HEK293 (cell line): ENCODE data around the gene PARG.
A peak's percentile ranks its signal among the peaks of the same experiment; 100 is the strongest.
"Not testable (repeated sequence)": the region's sequence is repeated elsewhere in the genome, so short reads cannot be mapped to it uniquely, and the experiment has no call there.

Experiments used
- CTCF ChIA-PET: fragments of 350-600 bp; formaldehyde crosslinking; extraction: SDS; loops from one replicate; lab custom pipeline; 2021; ENCODE audit warnings: antibody characterized with exemption; lab: Yijun Ruan, JAX
- POLR2A ChIA-PET: fragments of 300-600 bp; formaldehyde crosslinking; extraction: SDS; loops from one replicate; lab custom pipeline; 2020; ENCODE audit warnings: antibody characterized with exemption, inconsistent platforms; lab: Yijun Ruan, JAX
- H3K27ac ChIP-seq: fragments of 200-500 bp; sonication (Bioruptor generic); 2 replicates; pipeline ENCODE4 v1.5.1; 2014; ENCODE audit warnings: low read depth, low read length, control low read depth, inconsistent platforms; ENCODE audit errors: extremely low read depth
- H3K36me3 ChIP-seq, 2 experiments: fragments of 200-500 bp in 1 of 2; sonication (Bioruptor generic) in 1 of 2; 1 replicate in 1 of 2; 2 replicates in 1 of 2; pipeline ENCODE4 v1.5.1; 2014 to 2017; ENCODE audit warnings: inconsistent platforms in 2 of 2, low read length in 2 of 2; ENCODE audit not compliant: control insufficient read depth in 2 of 2, insufficient read depth in 1 of 2
- H3K4me1 ChIP-seq: fragments of 200-500 bp; sonication (Bioruptor generic); 2 replicates; pipeline ENCODE4 v1.5.1; 2014; ENCODE audit warnings: mild to moderate bottlenecking, low read length, inconsistent platforms; ENCODE audit not compliant: control insufficient read depth, insufficient read depth
- H3K4me3 ChIP-seq: 2 replicates; pipeline ENCODE4 v1.5.1; 2011; ENCODE audit warnings: low read depth, mild to moderate bottlenecking, control low read depth, low read length, moderate library complexity
- H3K9me3 ChIP-seq: fragments of 200-500 bp; sonication (Bioruptor generic); 2 replicates; pipeline ENCODE4 v1.5.1; 2014; ENCODE audit warnings: low read depth, low read length, inconsistent platforms; ENCODE audit not compliant: control insufficient read depth, insufficient read depth
- TF ChIP-seq, protein P1 (sequence below): fragments of 450-650 bp; formaldehyde crosslinking; IDR thresholded peaks from 2 replicates; pipeline ENCODE4 v1.5.1; 2016; ENCODE audit warnings: missing biosample characterization, missing genetic modification characterization

PARG gene

DNA sequence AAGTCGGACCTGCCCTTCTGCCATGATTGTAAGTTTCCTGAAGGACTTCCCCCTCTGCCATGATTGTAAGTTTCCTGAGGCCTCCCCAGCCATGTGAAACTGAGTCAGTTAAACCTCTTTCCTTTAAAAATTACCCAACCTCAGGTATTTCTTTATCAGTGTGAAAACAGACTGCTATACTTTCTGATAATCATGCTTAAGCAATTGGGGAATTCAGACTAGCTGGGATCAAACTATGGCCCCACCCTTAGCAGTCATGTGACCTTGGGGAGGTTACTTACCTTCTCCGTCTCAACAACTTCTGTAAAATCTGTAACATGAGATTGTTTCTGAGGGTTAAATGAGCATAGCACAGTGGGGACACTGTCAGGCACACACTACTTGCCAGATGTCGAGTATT, 45.4 kb upstream of the PARG start:
- H3K4me3 ChIP-seq, CTCF ChIA-PET, H3K4me1 ChIP-seq, H3K27ac ChIP-seq, H3K9me3 ChIP-seq, POLR2A ChIA-PET, H3K36me3 ChIP-seq: not testable (repeated sequence)

DNA sequence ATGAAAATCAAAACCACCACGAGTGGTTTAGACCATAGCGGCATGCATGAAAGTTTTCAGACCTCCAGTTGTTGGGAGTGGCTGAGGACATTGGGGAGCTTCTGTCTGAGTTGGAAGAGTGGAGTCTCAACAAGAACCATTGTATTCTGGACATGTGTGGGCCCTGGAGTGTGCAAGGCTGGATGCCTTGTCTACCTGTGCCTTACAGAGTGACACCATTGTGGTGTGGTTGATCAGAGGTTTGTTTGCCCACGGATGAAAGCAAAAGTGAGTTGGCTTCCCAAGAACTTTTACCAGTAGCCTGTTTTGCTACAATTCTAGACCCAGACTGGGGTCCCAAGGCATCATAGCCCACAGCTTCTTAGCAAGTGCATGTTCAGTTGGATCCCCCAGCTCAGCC, 35.9 kb upstream of the PARG start:
- H3K27ac ChIP-seq, H3K9me3 ChIP-seq, CTCF ChIA-PET, H3K36me3 ChIP-seq, POLR2A ChIA-PET, H3K4me3 ChIP-seq, H3K4me1 ChIP-seq: not testable (repeated sequence)

DNA sequence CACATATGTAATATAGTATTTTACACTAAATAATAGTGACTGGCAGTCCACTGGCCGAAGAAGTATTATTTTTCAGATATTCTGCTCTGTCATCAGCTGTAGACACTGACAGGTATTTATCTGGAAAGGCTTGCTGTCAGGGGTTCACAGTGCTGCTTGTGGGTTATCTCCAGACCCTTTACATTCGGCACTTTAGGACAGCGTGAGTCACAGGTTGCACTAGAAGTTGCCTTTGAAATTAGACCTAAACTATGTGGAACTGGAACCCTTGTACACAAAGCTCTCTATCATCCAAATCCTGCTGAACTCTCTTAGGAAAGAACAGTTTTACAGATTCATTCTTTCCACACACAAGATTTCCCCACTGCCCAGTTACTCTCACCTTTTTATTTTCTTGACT, 30.3 kb upstream of the PARG start:
- H3K36me3 ChIP-seq, CTCF ChIA-PET, H3K9me3 ChIP-seq, H3K4me3 ChIP-seq, H3K27ac ChIP-seq, POLR2A ChIA-PET, H3K4me1 ChIP-seq: not testable (repeated sequence)

DNA sequence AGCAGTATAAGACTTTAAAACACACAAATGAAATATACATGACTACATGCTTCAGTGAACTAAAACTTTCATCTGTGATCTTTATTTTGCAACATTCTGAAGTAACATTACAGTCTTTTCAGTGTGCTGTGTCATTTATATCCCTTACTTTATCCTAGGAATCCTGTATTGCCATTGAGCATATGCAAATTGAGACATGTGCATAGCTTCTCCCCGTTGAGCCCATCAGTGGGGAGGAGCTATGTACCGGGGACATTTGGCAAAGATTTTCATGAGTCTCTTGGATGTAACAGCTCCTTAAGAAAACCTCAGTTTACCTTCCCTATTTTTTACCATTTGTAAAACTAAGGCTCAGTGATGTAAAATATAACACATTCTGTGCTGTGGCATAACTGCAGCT, 29.6 kb upstream of the PARG start:
- H3K4me3 ChIP-seq, H3K9me3 ChIP-seq, H3K27ac ChIP-seq, H3K4me1 ChIP-seq, POLR2A ChIA-PET, H3K36me3 ChIP-seq, CTCF ChIA-PET: not testable (repeated sequence)

DNA sequence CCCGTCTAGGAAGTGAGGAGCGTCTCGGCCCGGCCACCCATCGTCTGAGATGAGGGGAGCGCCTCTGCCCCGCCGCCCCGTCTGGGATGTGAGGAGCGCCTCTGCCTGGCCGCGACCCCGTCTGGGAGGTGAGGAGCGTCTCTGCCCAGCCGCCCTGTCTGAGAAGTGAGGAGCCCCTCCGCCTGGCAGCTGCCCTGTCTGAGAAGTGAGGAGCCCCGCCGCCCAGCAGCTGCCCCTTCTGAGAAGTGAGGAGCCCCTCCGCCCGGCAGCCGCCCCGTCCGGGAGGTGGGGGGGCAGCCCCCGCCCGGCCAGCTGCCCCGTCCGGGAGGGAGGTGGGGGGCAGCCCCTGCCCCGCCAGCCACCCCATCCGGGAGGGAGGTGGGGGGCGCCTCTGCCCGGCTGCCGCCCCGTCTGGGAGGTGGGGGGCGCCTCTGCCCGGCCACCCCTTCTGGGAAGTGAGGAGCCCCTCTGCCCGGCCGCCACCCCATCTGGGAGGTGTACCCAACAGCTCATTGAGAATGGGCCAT, 28.6 kb upstream of the PARG start:
- H3K27ac ChIP-seq, H3K9me3 ChIP-seq, POLR2A ChIA-PET, H3K36me3 ChIP-seq, H3K4me1 ChIP-seq, H3K4me3 ChIP-seq, CTCF ChIA-PET: not testable (repeated sequence)

DNA sequence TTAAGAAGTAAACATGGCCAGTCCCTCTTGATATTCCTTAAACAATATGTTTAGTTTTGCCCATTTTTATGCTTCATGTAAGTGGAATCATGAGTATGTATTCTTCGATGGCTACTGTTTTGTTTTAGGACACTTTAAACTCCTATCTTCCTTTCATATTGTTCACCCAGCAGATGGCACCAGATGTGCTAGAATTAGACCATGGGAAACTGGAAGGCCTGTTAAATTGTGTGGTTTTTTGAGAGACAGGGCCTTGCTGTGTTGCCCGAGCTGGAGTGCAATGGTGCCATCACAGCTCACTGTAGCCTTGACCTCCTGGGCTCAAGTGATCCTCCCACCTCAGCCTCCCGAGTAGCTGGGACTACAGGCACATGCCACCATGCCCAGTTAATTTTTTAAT, 11.3 kb upstream of the PARG start:
- CTCF ChIA-PET, H3K4me3 ChIP-seq, H3K4me1 ChIP-seq, H3K9me3 ChIP-seq, POLR2A ChIA-PET, H3K27ac ChIP-seq: not testable (repeated sequence)
- H3K36me3 ChIP-seq: peaks cover 0 to 29% of the 10 kb centered on the region in 2 experiments; a peak in 2 of 3 replicates
- TF ChIP-seq, protein P1, sequence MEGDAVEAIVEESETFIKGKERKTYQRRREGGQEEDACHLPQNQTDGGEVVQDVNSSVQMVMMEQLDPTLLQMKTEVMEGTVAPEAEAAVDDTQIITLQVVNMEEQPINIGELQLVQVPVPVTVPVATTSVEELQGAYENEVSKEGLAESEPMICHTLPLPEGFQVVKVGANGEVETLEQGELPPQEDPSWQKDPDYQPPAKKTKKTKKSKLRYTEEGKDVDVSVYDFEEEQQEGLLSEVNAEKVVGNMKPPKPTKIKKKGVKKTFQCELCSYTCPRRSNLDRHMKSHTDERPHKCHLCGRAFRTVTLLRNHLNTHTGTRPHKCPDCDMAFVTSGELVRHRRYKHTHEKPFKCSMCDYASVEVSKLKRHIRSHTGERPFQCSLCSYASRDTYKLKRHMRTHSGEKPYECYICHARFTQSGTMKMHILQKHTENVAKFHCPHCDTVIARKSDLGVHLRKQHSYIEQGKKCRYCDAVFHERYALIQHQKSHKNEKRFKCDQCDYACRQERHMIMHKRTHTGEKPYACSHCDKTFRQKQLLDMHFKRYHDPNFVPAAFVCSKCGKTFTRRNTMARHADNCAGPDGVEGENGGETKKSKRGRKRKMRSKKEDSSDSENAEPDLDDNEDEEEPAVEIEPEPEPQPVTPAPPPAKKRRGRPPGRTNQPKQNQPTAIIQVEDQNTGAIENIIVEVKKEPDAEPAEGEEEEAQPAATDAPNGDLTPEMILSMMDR (tag by site-specific recombination): peak; percentile 25; the same call in 1 of the 2 replicates

DNA sequence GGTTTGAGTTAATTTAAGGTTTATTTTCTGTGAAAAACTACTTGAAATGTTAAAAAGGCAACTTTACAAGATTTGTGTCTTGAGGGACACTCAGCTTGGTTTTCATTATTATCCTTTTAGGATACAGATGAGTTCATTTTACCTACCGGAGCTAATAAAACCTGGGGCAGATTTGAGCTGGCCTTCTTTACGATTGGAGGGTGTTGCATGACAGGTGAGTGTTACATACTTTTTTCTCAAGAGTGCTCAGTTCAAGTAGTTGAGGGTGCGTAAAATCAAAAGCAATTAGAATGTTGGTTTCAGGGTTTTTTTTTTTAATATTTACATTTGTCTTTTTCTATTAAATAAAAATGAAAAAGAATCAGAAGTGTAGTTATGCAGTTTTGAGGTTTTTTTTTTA, 10.2 kb upstream of the PARG start:
- H3K4me1 ChIP-seq, H3K9me3 ChIP-seq, POLR2A ChIA-PET, H3K4me3 ChIP-seq, CTCF ChIA-PET, H3K27ac ChIP-seq: not testable (repeated sequence)
- H3K36me3 ChIP-seq: peaks cover 6 to 25% of the 10 kb centered on the region in 2 experiments

DNA sequence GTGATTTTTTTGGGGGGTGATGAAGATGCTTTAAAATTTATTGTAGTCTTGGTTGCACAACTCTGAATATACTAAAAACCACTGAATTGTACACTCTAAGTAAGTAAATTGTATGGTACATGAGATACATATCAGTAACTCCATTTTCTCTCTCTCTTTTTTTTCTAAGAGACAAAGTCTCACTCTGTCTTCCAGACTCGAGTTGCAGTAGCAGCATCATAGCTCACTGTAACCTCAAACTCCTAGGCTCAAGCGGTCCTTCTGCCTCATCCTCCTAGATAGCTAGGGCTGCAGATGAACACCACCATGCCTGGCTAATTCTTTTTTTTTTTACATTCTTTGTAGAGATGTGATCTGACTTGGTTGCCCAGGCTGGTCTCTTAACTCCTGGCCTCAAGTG, 6.9 kb upstream of the PARG start:
- H3K36me3 ChIP-seq: peaks cover 6 to 24% of the 10 kb centered on the region in 2 experiments
- POLR2A ChIA-PET, CTCF ChIA-PET, H3K9me3 ChIP-seq, H3K4me1 ChIP-seq, H3K4me3 ChIP-seq, H3K27ac ChIP-seq: not testable (repeated sequence)

DNA sequence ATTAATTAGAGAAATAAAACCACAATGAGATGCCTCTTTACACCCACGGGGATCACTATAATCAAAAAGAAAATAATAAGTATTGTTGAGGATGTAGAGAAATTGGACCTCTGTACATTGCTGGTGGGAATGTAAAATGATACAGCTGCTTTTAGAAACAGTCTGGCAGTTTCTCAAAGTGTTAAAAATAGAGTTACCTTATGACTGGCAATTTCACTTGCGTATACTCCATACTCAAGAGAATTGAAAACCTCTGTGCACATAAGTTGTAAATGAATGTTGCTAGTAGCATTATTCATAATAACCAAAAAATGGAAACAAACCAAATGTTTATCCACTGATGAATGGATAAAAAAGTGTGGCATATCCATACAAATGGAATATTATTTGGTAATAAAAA, 6.3 kb upstream of the PARG start:
- H3K9me3 ChIP-seq, H3K4me1 ChIP-seq, CTCF ChIA-PET, H3K27ac ChIP-seq, H3K4me3 ChIP-seq, POLR2A ChIA-PET: not testable (repeated sequence)
- H3K36me3 ChIP-seq: peaks cover 6 to 24% of the 10 kb centered on the region in 2 experiments

DNA sequence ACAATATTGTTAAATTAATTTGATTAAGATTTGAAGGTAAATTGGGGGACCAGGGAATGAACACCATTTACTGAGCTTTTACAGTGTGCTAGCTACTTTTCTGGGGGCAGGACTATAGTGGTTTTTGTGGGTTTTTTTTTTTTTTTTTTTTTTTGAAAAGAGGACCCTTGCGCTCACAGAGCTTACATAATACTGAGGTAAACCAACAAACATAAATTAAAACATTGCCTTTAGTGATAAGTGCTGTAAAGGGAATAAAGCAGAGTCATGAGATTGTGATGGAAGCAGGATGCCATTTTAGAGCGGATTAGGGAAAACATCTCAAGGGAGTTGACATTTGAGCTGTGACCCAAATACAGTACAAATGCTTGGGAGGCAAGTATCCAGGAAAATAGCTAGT, 1.8 kb upstream of the PARG start:
- POLR2A ChIA-PET, CTCF ChIA-PET, H3K4me3 ChIP-seq, H3K9me3 ChIP-seq, H3K4me1 ChIP-seq, H3K27ac ChIP-seq: not testable (repeated sequence)
- peaks cover 6 to 17% of the 10 kb centered on the region in 2 experiments for H3K36me3 ChIP-seq

DNA sequence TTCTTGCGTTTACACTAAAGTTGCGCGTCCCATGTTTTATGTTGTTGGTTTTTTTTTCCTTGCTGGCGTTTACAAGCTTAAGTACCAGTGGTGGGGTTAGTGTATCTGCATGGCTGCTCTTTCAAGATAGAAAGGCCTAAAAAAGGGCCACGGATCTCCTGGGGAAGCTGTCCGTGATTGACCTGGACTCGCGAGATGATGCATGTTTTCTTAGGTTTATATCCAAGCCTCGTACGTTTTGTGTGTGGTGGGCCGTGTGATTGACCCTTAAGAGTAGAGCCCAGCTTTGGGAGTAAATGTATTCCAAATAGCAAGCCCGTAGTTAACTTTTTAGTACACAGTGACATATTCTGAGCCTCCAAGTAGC, 495 bp upstream of the PARG start:
- H3K4me1 ChIP-seq, H3K9me3 ChIP-seq, POLR2A ChIA-PET: not testable (repeated sequence)
- Histone ChIP-seq H3K36me3 (peaks cover 2 to 18% of the 10 kb centered on the region in 2 experiments), H3K27ac (peak overlapping the region; percentile 18), H3K4me3 (peak overlapping the region; percentile 61)
- CTCF ChIA-PET: interaction anchor here (0.6 kb wide), 1 partner anchor 1040 kb away, joined by 4 read pairs; no protein-coding TSS in a partner anchor
